Osteoblast (primary cell): ENCODE results near the gene PLAU. TPM values are rescaled to one million over a fixed set of nuclear protein-coding genes. Genes with fewer than 3 reads are reported as not detected.
"Not testable (repeated sequence)": the region's sequence is repeated elsewhere in the genome, so short reads cannot be mapped to it uniquely, and the experiment has no call there.

Experiments used
- DNase-seq: peaks from one replicate; pipeline ENCODE4 v3.0.0; 2011; ENCODE audit warnings: low spot score, mixed read lengths; ENCODE audit not compliant: insufficient read length; ENCODE audit errors: missing footprints
- H2AFZ ChIP-seq: 2 replicates; pipeline ENCODE4 v1.6.0; 2011; ENCODE audit warnings: mild to moderate bottlenecking, low read length
- H3K27ac ChIP-seq: 2 replicates; pipeline ENCODE4 v1.5.1; 2011; ENCODE audit warnings: mild to moderate bottlenecking, low read depth, low read length, moderate library complexity
- H3K27me3 ChIP-seq: 2 replicates; pipeline ENCODE4 v1.6.0; 2012; ENCODE audit warnings: mild to moderate bottlenecking, control low read depth, inconsistent platforms, low read length, moderate library complexity; ENCODE audit not compliant: insufficient read depth
- H3K36me3 ChIP-seq: 2 replicates; pipeline ENCODE4 v1.5.1; 2011; ENCODE audit warnings: mild to moderate bottlenecking, low read length, control low read depth, moderate library complexity; ENCODE audit not compliant: insufficient read depth
- H3K4me1 ChIP-seq: 2 replicates; pipeline ENCODE4 v1.5.1; 2011; ENCODE audit warnings: mild to moderate bottlenecking, low read length, control low read depth, moderate library complexity; ENCODE audit not compliant: insufficient read depth
- H3K4me2 ChIP-seq: 2 replicates; pipeline ENCODE4 v1.6.0; 2011; ENCODE audit warnings: mild to moderate bottlenecking, low read length; ENCODE audit not compliant: insufficient read depth
- H3K4me3 ChIP-seq: fragments of 200-600 bp; sonication (generic); 3 replicates; pipeline ENCODE4 v1.5.1; 2012; ENCODE audit warnings: mild to moderate bottlenecking, low read length, inconsistent platforms; ENCODE audit not compliant: insufficient read depth
- H3K79me2 ChIP-seq: 2 replicates; pipeline ENCODE4 v1.6.0; 2012; ENCODE audit warnings: mild to moderate bottlenecking, low read length, control low read depth, inconsistent platforms; ENCODE audit not compliant: insufficient read depth
- H3K9me3 ChIP-seq: 2 replicates; pipeline ENCODE4 v1.5.1; 2011; ENCODE audit warnings: low read depth, low read length, control low read depth
- H4K20me1 ChIP-seq: 2 replicates; pipeline ENCODE4 v1.6.0; 2012; ENCODE audit warnings: mild to moderate bottlenecking, low read length, control low read depth; ENCODE audit not compliant: insufficient read depth
- CTCF ChIP-seq: IDR thresholded peaks from 2 replicates; pipeline ENCODE4 v1.5.1; 2011; ENCODE audit warnings: mild to moderate bottlenecking, low read depth, low read length, moderate library complexity; ENCODE audit errors: extremely low read depth
- total RNA-seq: library from RNA; depleted of rRNA; stranded (reverse); fragments of >200 nt; gene quantifications from 2 replicates; pipeline ENCODE4 v1.2.3, GENCODE V29; 2012

Gene PLAU
- total RNA-seq, 1 donor, result 27.9 TPM

- peak overlapping the region; percentile 58 for H2AFZ ChIP-seq
Observed at GRCh38 chr10:73956476-73957359, 45.8 kb downstream of the PLAU start.

GRCh38 chr10:73959484-73960243 is 48.7 kb downstream of the PLAU start:
- no peaks in the 10 kb centered on the region for H3K36me3 ChIP-seq
- H3K9me3 ChIP-seq, result no peaks in the 10 kb centered on the region
- no peaks in the 10 kb centered on the region for H3K27me3 ChIP-seq
- H2AFZ ChIP-seq, result peak overlapping the region; percentile 41
- TF ChIP-seq CTCF, result no peak
- H3K4me2 ChIP-seq, result peak overlapping the region; percentile 52
- H3K4me1 ChIP-seq, result peaks cover 29% of the 10 kb centered on the region
- H4K20me1 ChIP-seq, result no peaks in the 10 kb centered on the region
- peak overlapping the region; percentile 45 for H3K27ac ChIP-seq
- DNase-seq, result peak; percentile 69
- H3K4me3 ChIP-seq, result peak overlapping the region; percentile 26
- H3K79me2 ChIP-seq, result no peaks in the 10 kb centered on the region

More at GRCh38 chr10:73956476-73957359, 45.8 kb downstream of the PLAU start:
- Histone ChIP-seq H3K4me2 (peak overlapping the region; percentile 37), H3K79me2 (no peaks in the 10 kb centered on the region), H4K20me1 (no peaks in the 10 kb centered on the region), H3K9me3 (no peaks in the 10 kb centered on the region), H3K27me3 (no peaks in the 10 kb centered on the region), H3K4me1 (peaks cover 29% of the 10 kb centered on the region), H3K27ac (peak overlapping the region; percentile 36), H3K4me3 (peak overlapping the region; percentile 20), H3K36me3 (no peaks in the 10 kb centered on the region)
- peak; percentile 83 for DNase-seq
- no peak for TF ChIP-seq CTCF

GRCh38 chr10:73962386-73962785 is 51.5 kb downstream of the PLAU start:
- no peak for TF ChIP-seq CTCF
- H3K4me1 ChIP-seq, result peaks cover 34% of the 10 kb centered on the region
- DNase-seq, result no peak
- no peaks in the 10 kb centered on the region for H3K79me2 ChIP-seq
- no peak overlapping the region for H3K4me3 ChIP-seq
- no peaks in the 10 kb centered on the region for H3K27me3 ChIP-seq
- no peak overlapping the region for H3K4me2 ChIP-seq
- H3K9me3 ChIP-seq, result no peaks in the 10 kb centered on the region
- H3K36me3 ChIP-seq, result no peaks in the 10 kb centered on the region
- no peaks in the 10 kb centered on the region for H4K20me1 ChIP-seq
- H2AFZ ChIP-seq, result no peak overlapping the region
- H3K27ac ChIP-seq, result no peak overlapping the region

- DNase-seq, H3K27me3 ChIP-seq: not testable (repeated sequence)
- H3K4me1 ChIP-seq, result peaks cover 42% of the 10 kb centered on the region
Observed at GRCh38 chr10:73963533-73963932, 52.6 kb downstream of the PLAU start.

More at GRCh38 chr10:73963533-73963932, 52.6 kb downstream of the PLAU start:
- not testable (repeated sequence) for H3K79me2 ChIP-seq, H3K4me3 ChIP-seq, H3K36me3 ChIP-seq, H3K9me3 ChIP-seq, H2AFZ ChIP-seq, H3K4me2 ChIP-seq, H4K20me1 ChIP-seq, H3K27ac ChIP-seq
